AG10803 (cell line): ENCODE results near the gene AFF1.

Source experiments
- DNase-seq: peaks from one replicate; pipeline ENCODE4 v3.0.0; 2010; ENCODE audit warnings: low read depth
- H3K4me3 ChIP-seq: 2 replicates; pipeline ENCODE4 v1.5.1; 2011; ENCODE audit warnings: mild to moderate bottlenecking, low read length, control low read depth
- CTCF ChIP-seq: conservative IDR thresholded peaks from 2 replicates; pipeline ENCODE4 v1.5.1; 2011; ENCODE audit warnings: mild to moderate bottlenecking, low read length, control low read depth, inconsistent platforms

Gene AFF1

GRCh38 chr4:87002682-87003043, 67.9 kb downstream of the AFF1 start:
- DNase-seq: no peak
- H3K4me3 ChIP-seq: no peak overlapping the region
- TF ChIP-seq CTCF: no peak

DNA sequence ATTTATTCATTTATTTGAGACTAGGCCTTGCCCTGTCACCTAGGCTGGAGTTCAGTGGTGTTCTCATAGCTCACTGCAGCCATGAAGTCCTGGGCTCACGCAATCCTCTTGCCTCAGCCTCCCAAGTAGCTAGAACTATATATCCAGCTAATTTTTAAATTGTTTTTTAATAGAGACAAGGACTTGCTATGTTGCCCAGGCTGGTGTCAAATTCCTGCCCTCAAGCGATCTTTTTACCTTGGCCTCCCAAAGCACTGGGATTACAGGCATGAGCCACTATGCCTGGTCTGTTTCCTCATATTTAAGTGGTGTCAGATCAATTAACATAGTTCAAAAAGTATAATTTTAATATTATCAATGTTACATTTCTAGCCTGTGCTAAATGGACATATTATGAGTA, 68.5 kb downstream of the AFF1 start:
- no peak for TF ChIP-seq CTCF
- no peak overlapping the region for H3K4me3 ChIP-seq
- no peak for DNase-seq

DNA sequence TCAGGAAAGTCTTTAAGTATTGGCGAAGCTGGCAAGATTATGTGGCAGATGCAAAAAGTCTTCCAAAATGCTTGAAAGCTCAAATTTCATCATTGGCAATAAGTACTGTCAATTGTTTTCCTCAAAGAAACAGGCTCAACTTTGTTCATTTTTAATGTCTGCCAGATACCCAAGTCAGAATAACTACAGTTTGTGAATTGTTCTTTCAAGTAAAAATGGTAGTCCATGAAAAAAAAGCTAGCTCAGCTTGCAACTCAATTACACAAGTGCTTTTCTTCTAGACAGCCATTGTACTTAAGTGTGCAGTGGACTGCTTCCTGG, 70.5 kb downstream of the AFF1 start:
- no peak overlapping the region; the same call in 1 of the 2 replicates for H3K4me3 ChIP-seq
- TF ChIP-seq CTCF: no peak
- peak; percentile 19 for DNase-seq

GRCh38 chr4:87005690-87006425, 71.0 kb downstream of the AFF1 start:
- DNase-seq: peak; percentile 35
- TF ChIP-seq CTCF: no peak
- peak overlapping the region; percentile 82 for H3K4me3 ChIP-seq

GRCh38 chr4:87006426-87006675, 71.5 kb downstream of the AFF1 start:
- peak overlapping the region; percentile 82 for H3K4me3 ChIP-seq
- no peak for DNase-seq
- TF ChIP-seq CTCF: peak; percentile 46; the same call in 1 of the 2 replicates

- no peak; the same call in 1 of the 2 replicates for TF ChIP-seq CTCF
- peak; percentile 91 for DNase-seq
- H3K4me3 ChIP-seq: peak overlapping the region; percentile 82
Measured at GRCh38 chr4:87006676-87007527, 72.1 kb downstream of the AFF1 start.
